PFSK-1 (cell line): ENCODE data around the gene EEFSEC.

Source experiments
- FOXP2 ChIP-seq: optimal IDR thresholded peaks from 2 replicates; pipeline ENCODE3; 2011; ENCODE audit warnings: borderline replicate concordance, control low read depth, inconsistent platforms; ENCODE audit not compliant: insufficient read depth; ENCODE audit errors: extremely low read length, extremely low read depth
- POLR2AphosphoS5 ChIP-seq: IDR thresholded peaks from 2 replicates; pipeline ENCODE4 v1.6.1; 2012; ENCODE audit warnings: low read depth, mild to moderate bottlenecking, control low read depth, low read length, moderate library complexity
- REST ChIP-seq, 2 experiments: IDR thresholded peaks; 2 replicates each; pipeline versions ENCODE4 v1.6.1 to v1.8.0; 2011 to 2012; ENCODE audit warnings: low read depth in 2 of 2, low read length in 2 of 2, control low read depth in 1 of 2, inconsistent platforms in 1 of 2, mild to moderate bottlenecking in 1 of 2, moderate library complexity in 1 of 2; ENCODE audit not compliant: insufficient read depth in 1 of 2
- SIN3A ChIP-seq: IDR thresholded peaks from 2 replicates; pipeline ENCODE4 v1.6.1; 2012; ENCODE audit warnings: mild to moderate bottlenecking, low read length, moderate library complexity, borderline replicate concordance; ENCODE audit not compliant: insufficient read depth
- TAF1 ChIP-seq: IDR thresholded peaks from 2 replicates; pipeline ENCODE4 v1.6.1; 2012; ENCODE audit warnings: low read length, control low read depth, borderline replicate concordance; ENCODE audit not compliant: insufficient read depth

GRCh38 chr3:128385080-128385832, 232.0 kb downstream of the EEFSEC start:
- no peak for TF ChIP-seq POLR2AphosphoS5
- TF ChIP-seq REST (IDR thresholded peaks at IDR 0.05; ENCODE audit: insufficient read depth in 1 of 2, low read depth in 2 of 2, low read length in 2 of 2), result no peak
- TF ChIP-seq SIN3A, result no peak
- TF ChIP-seq TAF1, result no peak
- TF ChIP-seq FOXP2, result no peak
